ENCODE measurements around the gene SRPK2.

- TF ChIP-seq POLR2A (IDR thresholded peaks at IDR 0.05; ENCODE audit: low read depth, low read length) = no peak
- TF ChIP-seq POU2F2 (IDR thresholded peaks at IDR 0.05; ENCODE audit: low read depth, low read length) = no peak
- no peak for TF ChIP-seq POLR2AphosphoS5 (IDR thresholded peaks at IDR 0.05; ENCODE audit: low read depth, low read length)
These were observed 150.4 kb downstream of the SRPK2 start for GRCh38 chr7:105238198-105238765.
